ENCODE results near the gene PAK4. TPM values are rescaled to one million over a fixed set of nuclear protein-coding genes. Genes with fewer than 3 reads are reported as not detected.

Gene PAK4
- total RNA-seq, 1 experiment from 2014 or later: 55.2 TPM

- TF ChIP-seq EZH2 (IDR thresholded peaks at IDR 0.05; ENCODE audit: borderline replicate concordance, low read depth, low read length, poor library complexity, severe bottlenecking): no peak
- no peak for TF ChIP-seq CTCF (conservative IDR thresholded peaks at IDR 0.05; ENCODE audit: low read depth, low read length)
- H3K27me3 ChIP-seq (replicated peaks; ENCODE audit: insufficient read depth, low read depth, low read length, poor library complexity): no peaks in the 10 kb centered on the region
- POLR2A ChIA-PET (ENCODE audit: low non-redundant PET): no interaction called here
- DNase-seq (ENCODE audit: low spot score): no peak
- peak overlapping the region; percentile 95 for H3K4me3 ChIP-seq (ENCODE audit: low read depth, low read length, poor library complexity, severe bottlenecking)
- CTCF ChIA-PET: no interaction called here
- BruUV-seq (replicated peaks): no TSS peak
- intact Hi-C loops (cut with micrococcal nuclease; ENCODE audit: unreplicated experiment): no loop called here
- H3K9me3 ChIP-seq (ENCODE audit: low read depth, low read length, poor library complexity, severe bottlenecking): no peaks in the 10 kb centered on the region
- H3K27ac ChIP-seq (ENCODE audit: low read depth, low read length, poor library complexity, severe bottlenecking): peak overlapping the region; percentile 94
- no peaks in the 10 kb centered on the region for H3K36me3 ChIP-seq (ENCODE audit: insufficient read depth, low read length, poor library complexity, severe bottlenecking)
- no peaks in the 10 kb centered on the region for H3K4me1 ChIP-seq (ENCODE audit: insufficient read depth, low read length, poor library complexity, severe bottlenecking)
Measured at GRCh38 chr19:39125199-39125553, 410 bp upstream of the PAK4 start.

- no peaks in the 10 kb centered on the region for H3K4me1 ChIP-seq (ENCODE audit: insufficient read depth, low read length, poor library complexity, severe bottlenecking)
- intact Hi-C loops (cut with micrococcal nuclease; ENCODE audit: unreplicated experiment): no loop called here
- H3K9me3 ChIP-seq (ENCODE audit: low read depth, low read length, poor library complexity, severe bottlenecking): no peaks in the 10 kb centered on the region
- H3K27me3 ChIP-seq (replicated peaks; ENCODE audit: insufficient read depth, low read depth, low read length, poor library complexity): no peaks in the 10 kb centered on the region
- peak overlapping the region; percentile 94 for H3K27ac ChIP-seq (ENCODE audit: low read depth, low read length, poor library complexity, severe bottlenecking)
- H3K4me3 ChIP-seq (ENCODE audit: low read depth, low read length, poor library complexity, severe bottlenecking): peak overlapping the region; percentile 95
- ChIA-PET CTCF (no interaction called here), POLR2A (ENCODE audit: low non-redundant PET) (no interaction called here)
- TSS peak; percentile 60 for BruUV-seq (replicated peaks)
- H3K36me3 ChIP-seq (ENCODE audit: insufficient read depth, low read length, poor library complexity, severe bottlenecking): no peaks in the 10 kb centered on the region
- TF ChIP-seq EZH2 (IDR thresholded peaks at IDR 0.05; ENCODE audit: borderline replicate concordance, low read depth, low read length, poor library complexity, severe bottlenecking) (no peak), CTCF (conservative IDR thresholded peaks at IDR 0.05; ENCODE audit: low read depth, low read length) (no peak)
- DNase-seq (ENCODE audit: low spot score): peak; percentile 64
Measured at GRCh38 chr19:39126312-39127187, 964 bp downstream of the PAK4 start.

DNA sequence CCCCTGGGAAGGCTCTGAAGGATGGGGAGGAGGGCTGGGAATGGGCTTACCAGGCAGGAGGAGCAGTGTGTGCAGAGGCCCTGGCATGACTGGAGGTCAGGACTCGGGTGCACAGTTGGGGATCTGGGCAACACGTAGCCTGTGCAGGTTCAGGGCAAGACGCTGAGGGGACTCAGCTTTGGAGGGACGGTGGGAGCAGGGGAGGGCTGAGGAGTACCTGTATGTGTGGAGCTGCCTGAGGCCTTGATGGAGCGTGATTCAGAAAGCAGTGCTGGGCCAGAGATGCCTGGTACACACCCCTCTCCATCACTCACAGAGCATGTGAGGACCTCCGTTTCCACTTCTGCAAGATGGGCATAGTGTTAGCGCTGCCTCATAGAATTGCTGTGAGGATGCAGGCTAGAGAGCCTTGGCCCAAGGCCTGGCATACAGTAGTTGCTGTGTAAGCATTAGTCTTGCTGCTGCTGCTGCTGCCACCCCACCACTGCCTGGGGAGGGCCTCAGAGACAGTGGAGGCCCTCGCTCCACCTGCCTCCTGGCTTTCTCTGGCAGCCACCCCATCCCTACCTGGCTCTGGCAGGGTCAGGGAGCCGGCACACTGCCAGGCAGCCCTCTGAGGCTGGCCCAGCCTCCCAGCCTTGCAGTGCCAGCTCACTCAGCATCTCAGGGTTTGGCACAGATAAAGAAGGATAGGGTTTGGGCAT, 2.4 kb downstream of the PAK4 start:
- Histone ChIP-seq H3K4me3 (ENCODE audit: low read depth, low read length, poor library complexity, severe bottlenecking) (no peak overlapping the region), H3K4me1 (ENCODE audit: insufficient read depth, low read length, poor library complexity, severe bottlenecking) (no peaks in the 10 kb centered on the region), H3K27me3 (replicated peaks; ENCODE audit: insufficient read depth, low read depth, low read length, poor library complexity) (no peaks in the 10 kb centered on the region), H3K27ac (ENCODE audit: low read depth, low read length, poor library complexity, severe bottlenecking) (no peak overlapping the region), H3K36me3 (ENCODE audit: insufficient read depth, low read length, poor library complexity, severe bottlenecking) (no peaks in the 10 kb centered on the region), H3K9me3 (ENCODE audit: low read depth, low read length, poor library complexity, severe bottlenecking) (no peaks in the 10 kb centered on the region)
- CTCF ChIA-PET: no interaction called here
- TF ChIP-seq CTCF (conservative IDR thresholded peaks at IDR 0.05; ENCODE audit: low read depth, low read length): no peak
- DNase-seq (ENCODE audit: low spot score): no peak
- BruUV-seq (replicated peaks): no TSS peak
- POLR2A ChIA-PET (ENCODE audit: low non-redundant PET): no interaction called here
- intact Hi-C loops (cut with micrococcal nuclease; ENCODE audit: unreplicated experiment): no loop called here

All from A673 (cell line).